HUES6 (cell line): Measurements from ENCODE around the gene MEFV.

Source experiments
- H3K27ac ChIP-seq: 2 replicates; pipeline ENCODE4 v1.7.0; 2013; ENCODE audit warnings: low read depth, mild to moderate bottlenecking, low read length, inconsistent platforms
- H3K27me3 ChIP-seq: 2 replicates; pipeline ENCODE4 v1.6.1; 2013; ENCODE audit warnings: low read length; ENCODE audit not compliant: control insufficient read depth, insufficient read depth
- H3K36me3 ChIP-seq: 2 replicates; pipeline ENCODE4 v1.6.1; 2013; ENCODE audit warnings: low read length; ENCODE audit not compliant: control insufficient read depth, insufficient read depth
- H3K4me1 ChIP-seq: 2 replicates; pipeline ENCODE4 v1.6.1; 2013; ENCODE audit warnings: low read length; ENCODE audit not compliant: control insufficient read depth, insufficient read depth
- H3K4me3 ChIP-seq: 2 replicates; pipeline ENCODE4 v1.5.1; 2013; ENCODE audit warnings: low read depth, low read length
- H3K9ac ChIP-seq: one replicate; pipeline ENCODE4 v1.6.1; 2013; ENCODE audit warnings: mild to moderate bottlenecking, low read length
- H3K9me3 ChIP-seq: 2 replicates; pipeline ENCODE4 v1.6.1; 2013; ENCODE audit warnings: low read depth, low read length; ENCODE audit not compliant: control insufficient read depth, insufficient read depth

MEFV gene

DNA sequence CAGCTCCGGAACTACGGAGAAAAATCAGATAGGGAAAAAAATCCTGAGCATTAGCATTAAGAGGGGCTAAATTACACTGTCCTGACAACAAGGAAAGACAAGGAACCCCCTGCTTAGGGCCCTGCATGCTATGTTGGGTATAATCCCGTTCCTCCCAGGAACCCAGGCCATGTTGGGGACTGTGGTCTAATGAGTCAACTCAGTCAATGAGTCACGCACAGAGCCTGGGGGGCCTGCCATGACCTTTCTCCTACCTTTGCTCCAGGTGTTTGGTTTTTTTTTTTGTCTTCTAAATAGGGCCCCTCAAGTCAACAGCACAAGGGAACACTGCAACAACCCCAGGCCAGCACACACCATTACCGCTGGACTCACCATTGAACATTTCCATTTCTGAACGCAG is 12.6 kb downstream of the MEFV start:
- H3K9ac ChIP-seq, result no peak overlapping the region
- no peak overlapping the region for H3K27ac ChIP-seq
- H3K4me3 ChIP-seq, result no peak overlapping the region
- no peaks in the 10 kb centered on the region for H3K4me1 ChIP-seq
- peaks cover 7% of the 10 kb centered on the region; the same call in 1 of the 2 replicates for H3K9me3 ChIP-seq
- H3K36me3 ChIP-seq, result no peaks in the 10 kb centered on the region
- peaks cover 3% of the 10 kb centered on the region; the same call in 1 of the 2 replicates for H3K27me3 ChIP-seq

DNA sequence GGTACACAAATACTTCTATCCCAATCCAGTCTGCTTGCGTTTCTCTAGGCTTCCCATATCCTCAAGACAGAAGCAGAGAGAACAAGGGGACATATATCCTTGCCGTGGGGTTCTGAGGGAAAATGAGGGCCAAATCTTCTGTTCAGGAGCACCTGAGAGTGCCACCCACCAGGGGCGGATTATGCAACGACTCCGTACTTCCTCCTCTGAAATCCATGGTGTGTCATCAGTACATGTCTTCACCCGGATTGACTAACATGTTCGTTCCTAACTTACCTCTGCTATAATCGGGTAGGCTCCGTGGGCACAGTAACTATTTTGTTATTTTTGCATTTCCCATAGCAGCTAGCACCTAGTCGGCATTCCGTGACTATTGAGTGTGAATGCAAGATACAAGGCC is 13.7 kb downstream of the MEFV start:
- Histone ChIP-seq H3K27me3 (no peaks in the 10 kb centered on the region), H3K36me3 (no peaks in the 10 kb centered on the region), H3K4me3 (no peak overlapping the region), H3K4me1 (no peaks in the 10 kb centered on the region), H3K9me3 (peaks cover 7% of the 10 kb centered on the region; the same call in 1 of the 2 replicates), H3K27ac (no peak overlapping the region), H3K9ac (no peak overlapping the region)

DNA sequence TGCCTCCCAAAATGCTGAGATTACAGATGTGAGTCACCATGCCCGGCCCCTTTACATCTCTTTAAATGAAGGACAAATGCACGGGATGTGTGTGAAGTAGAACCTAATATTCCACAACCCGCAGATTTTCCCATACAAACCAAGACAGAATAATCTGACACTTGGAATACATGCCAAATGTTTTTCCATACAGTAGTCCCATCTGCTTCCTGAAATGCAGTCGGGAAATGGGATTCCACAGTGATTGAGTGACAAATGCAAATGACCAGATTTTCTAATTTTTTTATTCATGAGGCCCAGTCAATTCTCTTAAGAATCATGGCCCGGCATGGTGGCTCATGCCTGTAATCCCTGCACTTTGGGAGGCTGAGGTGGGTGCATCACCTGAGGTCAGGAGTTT is 14.7 kb downstream of the MEFV start:
- Histone ChIP-seq H3K9me3 (peaks cover 14% of the 10 kb centered on the region; the same call in 1 of the 2 replicates), H3K36me3 (no peaks in the 10 kb centered on the region), H3K9ac (no peak overlapping the region), H3K4me3 (no peak overlapping the region), H3K4me1 (no peaks in the 10 kb centered on the region), H3K27ac (no peak overlapping the region), H3K27me3 (no peaks in the 10 kb centered on the region)

DNA sequence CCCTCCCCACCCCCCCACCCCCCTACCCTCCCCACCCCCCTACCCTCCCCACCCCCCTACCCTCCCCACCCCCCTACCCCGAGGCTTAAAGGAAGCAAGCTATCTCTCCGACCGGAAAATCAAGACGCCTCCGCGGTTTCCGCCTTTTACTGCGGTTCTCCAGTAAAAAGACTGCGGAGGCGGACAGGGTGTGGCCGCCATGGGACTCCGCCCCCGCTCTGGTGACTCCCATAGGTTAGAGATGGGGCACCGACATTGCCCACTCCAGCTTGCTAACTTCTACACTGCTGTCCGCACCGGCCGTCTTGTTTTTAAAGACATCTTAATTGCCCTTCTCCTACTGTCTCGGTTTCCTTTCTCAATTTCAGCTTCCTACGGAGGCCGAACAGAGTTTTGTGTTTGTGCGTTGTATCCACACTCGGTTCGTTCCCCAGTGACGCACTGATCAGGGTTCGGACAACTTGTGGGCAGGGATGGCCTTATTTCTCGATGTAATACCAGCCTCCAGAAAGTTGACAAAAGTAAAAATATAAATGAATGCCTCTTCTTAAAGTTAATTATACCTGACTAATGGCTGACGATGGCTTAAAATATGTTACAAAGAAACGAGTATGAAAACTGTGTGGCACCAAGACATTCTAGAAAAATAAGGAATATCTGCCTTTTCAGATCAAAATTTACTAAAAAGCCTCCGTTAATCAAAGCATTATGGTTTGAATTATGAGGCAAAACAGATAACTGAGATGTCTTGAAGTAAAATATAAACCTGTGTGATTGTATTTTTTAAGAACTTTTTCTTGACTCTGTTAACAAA is 20.4 kb downstream of the MEFV start:
- Histone ChIP-seq H3K9ac (no peak overlapping the region), H3K4me1 (no peaks in the 10 kb centered on the region), H3K9me3 (peaks cover 13% of the 10 kb centered on the region), H3K36me3 (peaks cover 26% of the 10 kb centered on the region), H3K27me3 (no peaks in the 10 kb centered on the region), H3K27ac (no peak overlapping the region), H3K4me3 (no peak overlapping the region)

DNA sequence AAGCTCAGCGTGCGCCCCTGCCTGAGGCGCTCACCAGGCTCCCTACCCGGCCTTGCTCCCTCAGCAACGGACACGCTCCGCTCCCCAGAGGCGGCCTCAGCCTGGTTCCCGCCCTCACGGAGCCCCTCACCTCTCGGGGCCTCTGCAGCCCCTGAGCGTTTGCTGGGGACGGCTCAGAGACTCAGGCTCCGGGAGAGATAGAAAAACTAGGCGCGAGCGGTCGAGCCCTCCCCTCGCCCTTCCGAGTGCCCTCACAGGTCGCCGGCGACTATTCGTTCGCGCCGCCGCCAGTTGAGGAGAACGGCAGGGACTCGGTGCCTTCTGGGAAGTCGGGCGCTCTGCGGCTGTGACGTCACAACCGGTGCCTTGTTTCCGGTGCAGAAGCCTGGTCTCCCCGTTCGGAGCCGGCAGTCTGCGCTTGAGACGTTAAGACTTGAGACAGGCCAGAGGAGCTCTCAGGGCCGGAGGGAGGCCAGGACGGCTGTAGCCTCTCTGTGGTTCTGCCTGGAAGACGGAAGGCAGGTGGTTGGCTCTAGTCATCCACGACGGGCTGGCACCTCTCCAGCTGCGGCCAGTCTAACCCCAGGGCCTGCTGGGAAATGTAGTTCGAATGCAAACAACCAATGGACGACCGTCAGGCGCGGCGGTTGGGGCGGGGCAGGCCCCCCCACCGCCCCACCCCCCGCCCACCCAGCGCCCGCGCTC is 21.4 kb downstream of the MEFV start, which contains the start of gene ZNF200:
Gene ZNF200 (minus strand): TSS at position 302 of the 705 bp plus-strand sequence. CDS start 1,403 bp downstream, outside the sequence.
- Histone ChIP-seq H3K36me3 (peaks cover 37% of the 10 kb centered on the region), H3K27ac (peak within 1 kb of the TSS; percentile 73; the same call in 1 of the 2 replicates), H3K4me3 (peak within 1 kb of the TSS; percentile 93), H3K27me3 (no peaks in the 10 kb centered on the region), H3K9me3 (peaks cover 22% of the 10 kb centered on the region), H3K9ac (peak within 1 kb of the TSS; percentile 89), H3K4me1 (no peaks in the 10 kb centered on the region)

DNA sequence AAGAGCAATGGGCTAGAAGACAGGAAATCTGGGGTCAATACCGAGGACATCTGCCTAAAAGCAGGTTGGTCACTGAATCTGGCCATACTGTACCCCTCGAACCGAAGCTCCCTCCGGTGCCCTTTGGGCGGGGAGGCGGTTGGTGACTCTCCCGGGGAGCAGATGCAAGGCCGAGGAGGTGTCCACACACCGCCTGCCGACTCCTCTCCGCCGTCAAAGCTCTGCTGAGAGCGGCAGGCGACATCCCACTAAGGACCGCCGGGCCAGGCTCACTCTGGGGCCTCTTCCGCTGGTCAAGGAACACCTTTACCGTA is 21.9 kb downstream of the MEFV start:
- Histone ChIP-seq H3K4me1 (no peaks in the 10 kb centered on the region), H3K27ac (peak overlapping the region; percentile 73; the same call in 1 of the 2 replicates), H3K36me3 (peaks cover 42% of the 10 kb centered on the region)

DNA sequence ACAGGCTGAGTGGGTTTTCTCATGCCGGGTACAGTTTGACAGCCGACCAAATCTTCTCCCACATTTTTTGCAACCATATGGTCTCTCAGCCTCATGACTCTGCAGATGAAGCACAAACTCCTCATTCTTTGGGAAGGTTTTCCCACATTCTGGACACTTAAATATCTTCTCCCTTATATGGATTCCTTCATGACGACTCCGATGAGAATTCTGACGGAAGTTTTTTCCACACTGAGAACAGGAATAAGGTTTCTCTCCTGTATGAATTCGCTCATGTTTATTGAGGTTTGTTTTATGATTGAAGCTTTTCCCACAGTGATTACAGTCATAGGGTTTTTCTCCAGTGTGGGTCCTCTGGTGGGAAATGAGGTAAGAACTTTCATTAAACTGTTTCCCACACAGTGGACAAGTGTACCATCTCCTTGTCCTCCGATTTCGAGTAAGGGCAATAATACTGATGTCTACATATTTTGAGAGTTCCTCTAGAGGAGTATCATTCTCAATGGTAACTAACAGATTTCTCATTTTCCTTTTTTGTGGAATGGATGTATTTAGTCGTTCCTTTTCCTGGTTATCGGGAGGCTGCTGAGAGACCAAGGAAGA is 32.4 kb downstream of the MEFV start:
- no peaks in the 10 kb centered on the region for H3K4me1 ChIP-seq
- peaks cover 61% of the 10 kb centered on the region for H3K36me3 ChIP-seq
- H3K27me3 ChIP-seq, result no peaks in the 10 kb centered on the region
- H3K9me3 ChIP-seq, result peaks cover 62% of the 10 kb centered on the region
- H3K27ac ChIP-seq, result no peak overlapping the region
- no peak overlapping the region for H3K4me3 ChIP-seq
- H3K9ac ChIP-seq, result no peak overlapping the region

More for the DNA sequence above, 21.9 kb downstream of the MEFV start:
- Histone ChIP-seq H3K9ac (peak overlapping the region; percentile 89), H3K27me3 (no peaks in the 10 kb centered on the region), H3K9me3 (peaks cover 26% of the 10 kb centered on the region), H3K4me3 (peak overlapping the region; percentile 93)

DNA sequence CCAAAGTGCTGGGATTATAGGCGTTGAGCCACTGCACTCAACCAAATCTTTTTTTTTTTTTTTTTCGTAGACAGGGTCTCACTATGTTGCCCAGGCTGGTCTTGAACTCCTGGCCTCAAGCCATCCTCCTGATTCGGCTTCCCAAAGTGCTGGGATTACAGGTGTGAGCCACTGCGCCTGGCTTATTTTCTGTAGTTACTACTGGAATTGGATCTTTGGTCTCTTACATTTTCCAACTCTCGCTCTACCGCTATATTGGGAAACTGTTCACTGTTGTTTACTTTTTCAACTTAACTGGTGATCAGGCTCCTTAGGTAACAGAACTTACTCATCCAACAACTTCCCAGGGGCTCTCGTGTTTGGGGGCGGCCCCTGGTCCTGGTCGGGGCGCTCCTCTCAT is 35.6 kb downstream of the MEFV start:
- Histone ChIP-seq H3K36me3 (peaks cover 34% of the 10 kb centered on the region), H3K4me1 (no peaks in the 10 kb centered on the region), H3K9me3 (peaks cover 54% of the 10 kb centered on the region), H3K27ac (no peak overlapping the region), H3K4me3 (no peak overlapping the region), H3K27me3 (no peaks in the 10 kb centered on the region), H3K9ac (no peak overlapping the region)

DNA sequence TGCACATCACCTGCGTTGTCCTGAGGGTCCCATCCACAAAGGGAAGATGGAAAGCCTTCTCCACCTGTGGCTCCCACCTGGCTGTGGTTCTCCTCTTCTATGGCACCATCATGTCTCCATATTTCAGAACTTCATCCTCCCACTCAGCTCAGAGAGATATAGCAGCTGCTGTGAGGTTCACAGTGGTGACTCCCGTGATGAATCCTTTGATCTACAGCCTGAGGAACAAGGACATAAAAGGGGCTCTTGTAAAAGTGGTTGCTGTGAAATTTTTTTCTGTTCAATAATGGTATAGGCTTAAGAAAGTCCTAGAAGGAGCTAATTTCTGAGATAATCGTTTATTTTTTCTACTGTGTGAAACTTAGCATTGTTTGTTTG is 40.2 kb downstream of the MEFV start:
- Histone ChIP-seq H3K27ac (no peak overlapping the region), H3K36me3 (no peaks in the 10 kb centered on the region), H3K4me1 (no peaks in the 10 kb centered on the region), H3K4me3 (no peak overlapping the region), H3K27me3 (0 out of 2 replicates have a peak, but pooled peaks cover 6% of the 10 kb centered on the region), H3K9ac (no peak overlapping the region), H3K9me3 (peaks cover 22% of the 10 kb centered on the region)

DNA sequence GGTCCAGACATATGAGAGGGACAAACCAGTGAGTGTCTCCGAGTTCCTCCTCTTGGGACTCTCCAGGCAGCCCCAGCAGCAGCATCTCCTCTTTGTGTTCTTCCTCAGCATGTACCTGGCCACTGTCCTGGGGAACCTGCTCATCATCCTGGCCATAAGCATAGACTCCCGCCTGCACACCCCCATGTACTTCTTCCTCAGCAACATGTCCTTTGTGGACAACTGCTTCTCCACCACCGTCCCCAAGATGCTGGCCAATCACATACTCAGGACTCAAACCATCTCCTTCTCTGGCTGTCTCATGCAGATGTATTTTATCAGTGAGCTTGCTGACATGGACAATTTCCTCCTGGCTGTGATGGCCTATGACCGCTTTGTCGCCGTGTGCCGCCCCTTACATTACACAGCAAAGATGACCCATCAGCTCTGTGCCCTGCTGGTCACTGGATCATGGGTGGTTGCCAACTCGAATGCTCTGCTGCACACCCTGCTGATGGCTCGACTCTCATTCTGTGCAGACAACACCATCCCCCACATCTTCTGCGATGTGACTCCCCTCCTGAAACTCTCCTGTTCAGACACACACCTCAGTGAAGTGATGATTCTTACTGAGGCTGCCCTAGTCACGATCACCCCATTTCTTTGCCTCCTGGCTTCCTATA is 40.7 kb downstream of the MEFV start:
- H3K4me3 ChIP-seq, result no peak overlapping the region
- no peaks in the 10 kb centered on the region for H3K36me3 ChIP-seq
- H3K27ac ChIP-seq, result no peak overlapping the region
- H3K9ac ChIP-seq, result no peak overlapping the region
- H3K4me1 ChIP-seq, result no peaks in the 10 kb centered on the region
- H3K27me3 ChIP-seq, result 0 out of 2 replicates have a peak, but pooled peaks cover 6% of the 10 kb centered on the region
- peaks cover 16% of the 10 kb centered on the region; the same call in 1 of the 2 replicates for H3K9me3 ChIP-seq
